Measurements from ENCODE around the gene HLA-DOB.
"Not testable (repeated sequence)": the region's sequence is repeated elsewhere in the genome, so short reads cannot be mapped to it uniquely, and the experiment has no call there.

The HLA-DOB gene

DNA sequence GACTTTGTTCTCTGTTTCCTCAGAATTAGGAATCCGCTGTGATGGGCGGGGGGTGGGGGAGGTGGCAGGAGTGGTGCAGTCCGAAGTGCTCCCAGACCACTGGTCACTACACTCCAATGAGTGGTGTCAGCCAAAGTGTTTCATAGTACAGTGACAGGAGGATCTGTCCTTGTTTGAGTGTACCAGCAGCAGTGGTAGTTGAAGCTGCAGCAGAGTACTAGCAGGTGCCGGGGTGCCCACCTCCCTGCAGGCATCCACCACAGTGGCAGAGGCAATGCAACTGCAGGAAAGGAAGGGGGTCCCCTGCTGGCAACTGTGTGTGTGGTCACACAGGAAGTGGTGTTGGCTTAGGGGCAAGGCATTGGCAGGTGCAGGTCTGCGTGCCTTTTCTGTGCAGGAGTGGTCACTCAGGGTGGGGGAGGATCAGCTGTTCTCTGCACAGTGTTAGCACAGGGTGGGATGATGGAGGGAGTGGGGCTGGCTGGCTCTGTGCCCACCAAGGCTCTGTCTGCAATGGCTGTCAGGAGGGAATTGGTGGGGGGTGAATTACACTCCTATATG is 9.7 kb downstream of the HLA-DOB start:
- DNase-seq, result no peak

DNA sequence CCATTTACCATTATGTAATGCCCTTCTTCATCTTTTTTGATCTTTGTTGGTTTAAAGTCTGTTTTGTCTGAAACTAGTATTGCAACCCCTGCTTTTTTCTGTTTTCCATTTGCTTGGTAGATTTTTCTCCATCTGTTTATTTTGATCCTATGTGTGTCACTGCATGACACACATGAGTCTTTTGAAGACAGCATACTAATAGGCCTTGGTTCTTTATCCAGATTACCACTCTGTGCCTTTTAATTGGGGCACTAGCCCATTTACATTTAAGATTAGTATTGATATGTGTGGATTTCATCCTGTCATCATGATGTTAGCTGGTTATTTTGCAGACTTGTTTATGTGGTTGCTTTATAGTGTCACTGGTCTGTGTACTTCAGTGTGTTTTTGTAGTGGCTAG is 11.4 kb downstream of the HLA-DOB start:
- DNase-seq, result not testable (repeated sequence)

DNA sequence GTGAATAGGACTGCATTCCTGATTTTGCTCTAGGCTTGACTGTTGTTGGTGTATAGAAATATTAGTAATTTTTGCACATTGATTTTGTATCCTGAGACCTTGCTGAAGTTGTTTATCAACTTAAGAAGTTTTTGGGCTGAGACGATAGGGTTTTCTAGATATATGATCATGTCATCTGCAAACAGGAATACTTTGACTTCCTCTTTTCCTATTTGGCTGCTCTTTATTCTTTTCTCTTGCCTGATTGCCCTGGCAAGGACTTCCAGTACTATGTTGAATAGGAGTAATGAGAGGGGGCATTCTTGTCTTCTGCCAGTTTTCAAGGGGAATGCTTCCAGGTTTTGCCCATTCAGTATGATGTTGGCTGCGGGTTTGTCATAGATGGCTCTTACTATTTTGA is 13.4 kb downstream of the HLA-DOB start:
- DNase-seq, result no peak

DNA sequence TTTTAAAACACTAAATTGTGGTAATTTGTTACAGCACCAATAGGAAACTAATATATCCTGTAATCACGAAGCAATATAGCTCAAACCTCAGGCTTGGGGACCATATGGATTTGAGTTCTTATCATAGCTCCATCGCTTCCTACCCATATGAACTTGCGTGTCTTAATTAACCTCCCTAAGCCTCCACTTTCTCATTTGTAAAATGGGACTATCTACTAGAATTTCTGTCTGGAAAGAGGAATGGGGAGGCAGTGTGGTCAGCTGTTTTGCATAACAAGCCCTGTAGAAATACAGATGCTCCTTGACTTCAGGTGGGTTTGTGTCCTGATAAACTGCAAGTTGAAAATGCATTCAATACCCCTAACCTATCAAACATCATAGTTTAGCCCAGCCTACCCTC is 17.1 kb downstream of the HLA-DOB start:
- DNase-seq, result no peak

DNA sequence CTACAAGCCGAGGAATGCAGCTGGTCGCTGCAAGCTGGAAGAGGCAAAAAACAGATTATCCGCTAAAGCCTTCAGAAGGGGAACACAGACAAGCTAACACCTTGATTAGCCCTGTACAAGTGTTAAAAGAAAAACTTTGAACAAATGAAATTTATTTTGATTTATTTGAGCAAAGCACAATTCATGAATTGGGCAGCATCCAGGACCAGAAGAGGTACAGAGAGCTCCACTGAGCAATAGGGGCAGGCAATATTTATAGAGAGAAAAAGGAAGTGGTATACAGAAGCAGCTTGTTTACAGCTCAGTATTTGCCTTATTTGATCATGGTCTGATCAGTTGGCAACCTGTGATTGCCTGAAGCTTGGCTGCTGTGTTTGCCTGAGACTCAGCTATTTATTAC is 17.6 kb downstream of the HLA-DOB start:
- DNase-seq, result no peak

DNA sequence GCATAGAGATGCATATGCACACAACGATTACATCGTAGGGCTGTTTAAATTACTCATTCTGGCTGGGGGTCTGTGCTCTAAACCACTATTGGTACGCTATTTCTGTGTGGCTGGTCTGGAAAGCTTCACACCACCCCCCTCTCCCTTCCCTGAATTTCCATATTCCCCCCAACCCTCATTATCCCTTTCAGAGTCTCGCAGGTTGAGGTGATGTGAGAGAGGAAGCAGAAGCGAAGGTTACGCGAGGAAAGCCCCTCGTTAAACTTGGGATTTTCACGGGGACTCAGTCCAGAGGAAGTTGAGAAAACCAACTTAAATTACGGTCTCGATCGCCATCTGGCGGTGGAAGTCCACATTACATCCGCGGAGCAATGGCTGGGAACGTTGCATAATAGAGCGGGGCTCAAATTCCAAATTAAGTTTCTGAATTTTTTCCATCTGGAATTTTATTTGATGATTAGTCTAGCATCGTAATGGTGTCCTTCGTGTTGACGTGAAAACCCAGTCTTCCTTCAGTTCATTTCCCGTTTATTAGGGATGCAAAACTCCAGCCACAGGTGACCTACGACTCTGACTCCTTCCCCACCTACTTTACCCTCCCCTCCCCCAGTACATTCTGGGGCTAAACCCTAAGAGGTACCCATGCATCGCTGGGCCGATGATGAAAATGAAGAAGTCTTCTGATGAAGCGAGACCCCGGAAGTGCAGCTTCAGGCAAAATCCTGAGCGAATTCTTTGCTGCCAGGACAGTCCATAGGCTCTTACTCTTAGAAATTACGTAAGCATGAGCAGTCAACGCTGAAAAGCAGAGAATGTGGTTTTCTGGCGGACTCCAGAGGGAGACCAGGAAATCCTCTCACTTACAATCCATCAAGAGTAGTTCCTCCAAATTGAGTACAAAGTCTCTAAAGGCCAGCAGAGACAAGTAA is 19.7 kb downstream of the HLA-DOB start:
- peak; percentile 12 for DNase-seq

DNA sequence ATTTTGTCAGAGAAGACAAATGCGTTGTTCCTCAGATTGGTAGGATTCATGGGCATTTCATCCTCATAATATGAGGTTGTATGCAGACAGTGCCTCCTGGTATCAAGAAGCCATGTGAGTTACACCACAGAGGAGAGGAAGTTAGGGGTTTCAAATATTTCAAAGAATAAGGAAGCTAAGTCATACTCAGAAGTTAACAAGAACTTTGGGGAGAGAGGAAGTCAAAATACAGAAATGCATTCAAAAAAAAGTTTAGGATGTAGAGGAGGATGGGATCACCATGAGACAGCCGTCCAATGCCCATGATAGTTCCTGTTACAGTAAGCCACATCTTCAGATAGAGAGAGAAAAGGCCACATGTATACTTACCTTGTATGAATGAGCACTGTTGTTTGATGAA is 22.3 kb downstream of the HLA-DOB start:
- no peak for DNase-seq

DNA sequence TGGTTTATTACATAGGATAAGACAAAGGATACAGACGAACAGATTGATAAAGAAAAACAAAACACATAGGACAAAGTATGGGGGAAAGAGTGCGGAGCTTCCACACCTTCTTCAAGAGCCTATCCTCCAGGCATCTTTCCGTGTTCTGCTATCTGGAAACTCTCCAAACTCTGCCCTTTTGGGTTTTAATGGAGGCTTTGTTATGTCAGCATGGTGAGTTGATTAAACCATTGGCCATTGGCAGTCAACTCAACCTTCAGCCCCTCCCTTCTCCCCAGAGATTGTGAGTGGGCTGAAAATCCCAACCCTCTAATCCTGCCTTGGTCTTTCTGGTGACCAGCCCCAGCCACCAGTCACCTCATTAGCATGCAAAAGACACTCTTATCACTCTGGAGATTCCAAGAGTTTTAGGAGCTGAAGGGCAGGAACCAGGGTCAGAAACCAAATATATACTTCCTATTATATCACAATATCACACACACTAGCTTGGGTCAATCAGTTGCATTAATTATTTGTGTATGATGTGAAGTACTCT is 23.8 kb downstream of the HLA-DOB start:
- DNase-seq, result no peak

DNA sequence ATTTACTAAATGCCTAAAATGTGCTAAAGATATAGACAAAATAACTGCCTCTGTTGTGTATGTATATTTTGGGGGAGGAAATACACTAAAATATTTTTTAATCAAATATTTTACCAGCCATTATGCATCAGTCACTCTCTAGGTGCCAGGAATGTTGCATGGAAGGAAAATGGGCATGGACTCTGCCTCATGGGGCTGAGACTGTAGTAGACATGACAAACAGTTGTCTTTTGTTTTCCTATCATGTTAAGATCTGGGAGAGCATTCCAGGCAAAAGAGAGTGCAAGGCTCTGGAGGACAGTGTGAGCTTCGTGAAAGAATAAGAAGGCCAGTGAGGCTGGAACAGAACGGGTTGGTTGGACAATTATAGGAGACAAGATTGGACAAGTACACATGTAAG is 26.5 kb downstream of the HLA-DOB start:
- no peak for DNase-seq

DNA sequence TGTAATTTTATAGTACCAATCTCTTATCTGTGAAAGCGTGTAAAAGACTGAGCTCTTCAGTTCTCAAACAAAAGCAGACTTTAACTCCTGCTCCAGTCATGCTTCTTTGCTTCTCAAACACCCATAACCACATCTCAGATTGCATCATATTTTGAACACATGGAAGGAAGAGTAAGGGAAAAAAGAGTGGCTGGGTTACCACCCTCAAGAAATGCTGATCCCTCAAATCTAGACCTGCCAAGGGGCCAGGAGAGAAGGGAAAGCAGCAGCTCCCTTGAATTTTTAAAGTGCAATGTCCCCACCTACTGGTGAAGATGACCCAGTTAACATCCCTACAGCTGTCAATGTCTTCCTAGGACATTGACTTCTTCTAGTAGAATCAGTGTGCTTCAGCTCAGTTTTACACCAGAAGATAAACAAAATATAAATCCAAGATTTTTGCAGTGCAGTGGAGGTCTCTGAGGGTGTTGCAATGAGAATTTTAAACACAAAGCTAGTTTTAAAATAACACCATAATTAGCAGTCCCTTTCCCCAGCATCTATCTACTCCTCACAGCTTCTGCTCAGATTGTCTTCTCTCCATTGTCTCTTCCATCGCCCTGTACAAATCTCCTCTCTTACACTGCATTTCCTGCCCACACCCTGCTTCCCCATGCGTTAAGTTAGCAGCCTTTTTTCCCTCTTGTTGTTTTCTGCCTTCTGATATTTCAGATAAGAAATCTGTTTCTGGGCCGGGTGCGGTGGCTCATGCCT is 30.8 kb downstream of the HLA-DOB start:
- DNase-seq, result peak; percentile 16

DNA sequence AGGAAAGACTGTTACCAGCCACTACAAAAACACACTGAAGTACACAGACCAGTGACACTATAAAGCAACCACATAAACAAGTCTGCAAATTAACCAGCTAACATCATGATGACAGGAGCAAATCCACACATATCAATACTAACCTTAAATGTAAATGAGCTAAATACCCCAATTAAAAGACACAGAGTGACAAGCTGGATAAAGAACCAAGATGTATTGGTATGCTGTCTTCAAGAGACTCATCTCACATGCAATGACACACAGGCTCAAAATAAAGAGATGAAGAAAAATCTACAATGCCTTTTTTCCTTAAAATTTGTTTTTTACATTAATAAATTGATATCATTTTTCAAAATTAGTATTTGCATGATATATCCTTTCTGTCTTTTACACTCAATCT is 33.9 kb downstream of the HLA-DOB start:
- not testable (repeated sequence) for DNase-seq

DNA sequence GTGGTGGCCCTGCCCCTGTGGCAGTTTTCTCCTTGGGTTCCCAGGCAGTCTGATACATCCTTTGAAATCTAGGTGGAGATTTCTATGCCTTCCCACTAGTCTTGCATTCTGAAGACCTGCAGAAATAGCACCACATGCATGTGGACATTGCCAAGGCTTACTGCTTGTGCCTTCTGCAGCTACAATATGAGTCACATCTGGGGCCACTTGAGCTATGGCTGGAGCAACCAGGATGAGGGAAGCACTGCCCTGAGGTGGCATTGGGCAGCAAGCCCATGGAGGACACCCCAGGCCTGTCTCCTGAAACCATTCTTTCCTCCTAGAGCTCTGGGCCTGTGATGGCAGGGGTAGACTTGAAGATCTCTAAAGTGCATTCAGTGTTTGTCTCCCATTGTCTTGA is 37.8 kb downstream of the HLA-DOB start:
- no peak for DNase-seq

DNA sequence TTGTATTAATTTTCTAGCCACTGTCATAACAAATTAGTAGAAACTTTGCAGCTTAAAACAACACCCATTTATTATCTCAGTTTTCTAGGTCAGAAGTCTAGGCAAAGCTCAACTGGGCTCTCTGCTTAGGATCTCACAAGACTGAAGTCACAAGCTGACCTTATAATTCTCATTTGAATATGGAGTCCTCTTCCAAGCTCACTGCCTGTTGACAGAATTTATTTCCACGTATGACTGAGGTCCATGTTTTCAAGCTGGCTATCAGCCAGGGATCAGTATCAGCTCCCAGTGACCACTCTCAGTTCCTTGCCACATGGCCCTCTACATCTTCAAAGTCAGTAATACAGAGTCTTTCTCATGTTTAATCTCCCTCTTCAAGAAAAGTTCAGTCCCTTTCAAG is 41.7 kb downstream of the HLA-DOB start:
- DNase-seq, result no peak

DNA sequence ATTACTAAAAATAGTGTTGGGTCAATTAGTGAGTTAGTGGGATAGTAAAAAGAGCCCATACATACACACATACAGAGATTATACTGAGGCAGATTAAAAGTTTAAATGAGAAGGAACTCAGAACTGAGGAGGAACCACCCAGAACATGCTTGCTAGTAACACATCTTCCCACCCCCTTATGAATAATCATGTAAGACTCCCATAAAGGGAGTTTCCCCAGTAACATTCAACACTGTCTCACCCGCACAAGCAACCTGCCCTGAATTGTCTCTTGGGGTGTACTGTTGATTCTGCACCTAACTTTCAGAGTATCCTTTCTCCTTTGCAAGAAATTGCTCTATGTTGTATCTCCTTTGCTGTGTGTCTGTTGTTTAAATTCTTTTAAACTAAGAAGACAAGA is 42.4 kb downstream of the HLA-DOB start:
- no peak for DNase-seq

DNA sequence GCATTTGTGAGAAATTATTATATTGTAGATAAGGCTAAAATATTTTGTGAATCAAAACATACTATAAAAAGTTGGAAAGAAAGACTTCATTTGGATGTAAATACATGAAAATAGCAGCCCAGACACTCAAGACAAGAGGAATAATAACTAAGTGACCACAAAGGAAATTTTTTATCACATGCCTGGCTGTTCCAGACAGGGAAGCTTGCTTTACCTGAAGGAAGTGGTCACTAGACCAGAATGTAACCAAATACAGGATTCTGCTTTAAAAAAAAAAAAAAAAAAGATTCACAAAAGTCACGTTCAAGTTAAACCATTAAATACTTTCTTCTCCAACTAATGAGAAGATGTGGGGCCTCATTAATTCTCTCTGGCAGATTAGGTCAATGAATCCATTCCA is 44.1 kb downstream of the HLA-DOB start:
- DNase-seq, result no peak

DNA sequence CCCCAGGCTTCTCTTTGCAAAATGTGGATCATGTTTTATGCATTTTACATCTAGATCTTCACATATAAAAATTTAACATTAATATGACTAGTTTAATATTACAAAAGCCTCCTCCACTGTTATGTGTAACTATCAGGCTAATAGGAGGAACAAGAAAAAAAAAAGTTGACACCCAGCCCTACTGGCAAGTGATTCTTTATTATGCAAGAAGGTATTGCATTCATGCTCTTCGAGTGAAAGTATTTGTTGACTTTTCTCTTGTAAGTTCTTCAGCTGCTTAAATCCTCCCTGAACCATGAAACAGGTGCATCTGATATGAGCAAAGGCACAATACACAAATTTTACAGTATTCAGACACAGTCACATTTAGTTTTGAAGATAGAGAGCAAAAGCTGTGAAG is 52.8 kb downstream of the HLA-DOB start:
- no peak for DNase-seq

DNA sequence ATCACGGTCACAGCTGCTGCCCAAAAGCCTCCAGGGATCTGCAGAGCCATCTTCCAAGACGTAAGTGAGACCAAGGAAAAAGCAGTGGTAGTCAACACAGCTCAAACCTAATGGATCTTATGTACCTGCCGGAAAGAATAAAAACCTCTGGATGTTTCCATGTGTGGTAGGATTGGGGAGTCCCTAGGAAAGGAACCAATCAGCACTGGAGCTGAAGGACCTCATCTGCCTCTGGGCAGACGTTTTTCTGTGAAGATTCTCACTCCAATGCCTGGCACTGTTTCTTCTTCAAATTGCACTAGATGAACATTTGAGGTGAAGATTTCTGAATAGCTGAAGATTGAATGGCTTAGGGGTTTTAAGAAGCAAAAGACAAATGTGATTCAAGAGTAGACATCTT is 53.4 kb downstream of the HLA-DOB start, which contains the start of gene HLA-DQB2:
Gene HLA-DQB2, minus strand, starts transcription at position 112 of the 400 bp plus-strand sequence. Its CDS starts 62 bp downstream, at position 50.
- no peak for DNase-seq
